Measurements from ENCODE around the gene PIGK.
"Not testable (repeated sequence)": the region's sequence is repeated elsewhere in the genome, so short reads cannot be mapped to it uniquely, and the experiment has no call there.

The PIGK gene

DNA sequence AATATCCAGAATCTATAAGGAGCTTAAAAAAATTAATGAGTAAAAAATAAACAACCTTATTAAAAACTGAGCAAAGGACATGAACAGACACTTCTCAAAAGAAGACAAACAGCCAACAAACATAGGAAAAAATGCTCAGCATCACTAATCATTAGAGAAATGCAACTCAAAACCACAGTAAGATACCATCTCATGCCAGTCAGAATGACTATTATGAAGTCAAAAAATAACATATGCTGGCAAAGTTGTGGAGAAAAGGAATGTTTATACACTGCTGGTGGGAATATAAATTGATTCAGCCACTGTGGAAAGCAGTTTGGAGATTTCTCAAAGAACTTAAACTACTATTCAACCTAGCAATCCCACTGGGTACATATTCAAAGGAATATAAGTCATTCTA lies 25.3 kb downstream of the PIGK start:
- DNase-seq (ENCODE audit: low read depth in 2 of 2): no peak

DNA sequence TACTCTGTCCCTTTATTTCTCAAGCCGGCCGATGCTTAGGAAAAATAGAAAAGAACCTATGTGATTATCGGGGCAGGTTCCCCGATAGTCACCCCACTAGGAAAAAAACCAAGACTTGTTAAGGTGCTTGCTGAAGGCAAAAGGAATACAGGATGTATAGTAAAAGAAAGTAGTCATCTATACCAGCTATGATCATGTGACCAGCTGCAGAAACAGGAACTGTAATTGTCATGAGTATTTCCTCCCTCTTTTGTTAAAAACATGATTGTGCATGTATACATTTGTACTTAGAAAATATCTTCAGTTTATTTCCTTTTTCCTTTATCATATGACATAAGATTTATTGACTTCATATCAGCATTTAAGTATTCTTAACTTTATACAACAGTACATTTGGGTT lies 30.5 kb downstream of the PIGK start:
- no peak for DNase-seq (ENCODE audit: low read depth in 2 of 2)

DNA sequence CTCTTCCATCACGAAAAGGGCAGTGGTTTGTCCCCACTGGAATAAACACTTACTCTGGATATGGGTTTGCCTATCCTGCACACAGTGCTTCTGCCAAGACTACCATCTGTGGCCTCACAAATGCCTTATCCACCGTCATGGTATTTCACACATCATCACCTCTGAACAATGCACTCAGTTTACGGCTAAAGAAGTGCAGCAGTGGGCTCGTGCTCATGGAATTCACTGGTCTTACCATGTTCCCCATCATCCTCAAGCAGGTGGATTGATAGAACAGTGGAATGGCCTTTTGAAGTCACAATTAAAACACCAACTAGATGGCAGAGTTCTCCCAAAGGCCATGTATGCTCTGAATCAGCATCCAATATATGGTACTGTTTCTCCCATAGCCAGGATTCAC lies 32.3 kb downstream of the PIGK start:
- not testable (repeated sequence) for DNase-seq (ENCODE audit: low read depth in 2 of 2)

DNA sequence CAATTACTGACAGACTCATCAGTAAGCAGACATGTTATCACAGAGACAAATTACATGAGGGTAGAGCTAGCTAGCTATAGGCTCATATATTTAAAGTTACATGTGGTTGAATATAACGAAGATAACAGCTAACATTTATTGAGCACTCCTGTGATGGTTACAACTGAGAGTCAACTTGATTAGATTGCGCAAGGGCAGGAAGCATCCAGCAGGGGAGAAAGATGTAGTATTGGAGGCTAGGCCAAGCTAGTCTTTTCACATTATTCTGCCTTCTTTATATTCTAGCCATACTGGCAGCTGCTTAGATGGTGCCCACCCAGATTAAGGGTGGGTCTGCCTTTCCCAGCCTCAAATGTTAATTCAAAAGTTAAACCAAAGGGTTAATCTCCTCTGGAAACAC lies 37.1 kb downstream of the PIGK start:
- DNase-seq (ENCODE audit: low read depth in 2 of 2): no peak

DNA sequence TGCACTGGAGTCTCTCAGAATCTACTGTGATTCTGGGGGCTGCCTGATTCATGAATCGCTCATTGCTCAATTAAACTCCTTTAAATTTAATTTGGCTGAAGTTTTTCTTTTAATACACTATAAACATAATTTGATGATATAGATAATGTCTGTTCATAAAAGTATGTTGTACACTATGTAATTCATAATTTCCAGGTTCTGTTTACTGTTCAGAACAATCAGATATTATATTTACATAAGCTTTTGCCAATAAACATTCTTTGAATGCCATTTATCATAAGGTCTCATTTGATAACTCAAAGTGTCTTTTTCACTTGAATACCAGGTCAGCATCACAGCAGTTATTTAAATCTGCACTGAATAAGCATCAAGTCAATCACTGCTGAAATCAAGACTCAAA lies 39.6 kb downstream of the PIGK start:
- no peak for DNase-seq (ENCODE audit: low read depth in 2 of 2)

DNA sequence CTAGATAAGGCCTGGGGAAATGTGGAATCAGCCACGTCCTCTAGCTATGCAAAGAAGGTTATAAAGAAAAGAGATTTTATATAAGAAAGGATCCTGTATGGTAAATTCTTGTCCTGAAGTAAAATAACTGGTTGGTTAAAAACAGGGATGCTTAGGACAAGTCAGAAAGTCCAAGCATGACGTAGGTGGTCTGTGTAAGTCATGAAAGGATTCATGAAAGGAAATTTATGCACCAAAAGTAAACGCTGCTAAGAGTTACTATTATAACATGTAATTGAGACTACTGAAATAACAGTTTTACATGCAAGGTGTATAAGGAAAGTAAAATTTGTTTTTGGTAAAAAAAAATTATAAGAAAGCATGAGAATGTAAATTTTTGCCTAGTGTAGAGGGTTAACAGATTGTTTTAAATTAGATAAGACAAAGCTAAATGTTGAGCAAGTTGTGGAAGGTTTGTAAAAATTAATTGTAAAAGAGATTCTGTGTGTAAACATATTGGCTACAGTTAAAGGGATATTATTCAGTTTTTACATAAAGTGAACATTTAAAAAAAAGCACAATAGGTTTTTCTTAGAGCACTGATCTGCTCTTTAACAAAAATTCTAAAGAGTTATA lies 43.9 kb downstream of the PIGK start:
- no peak for DNase-seq (ENCODE audit: low read depth in 2 of 2)

DNA sequence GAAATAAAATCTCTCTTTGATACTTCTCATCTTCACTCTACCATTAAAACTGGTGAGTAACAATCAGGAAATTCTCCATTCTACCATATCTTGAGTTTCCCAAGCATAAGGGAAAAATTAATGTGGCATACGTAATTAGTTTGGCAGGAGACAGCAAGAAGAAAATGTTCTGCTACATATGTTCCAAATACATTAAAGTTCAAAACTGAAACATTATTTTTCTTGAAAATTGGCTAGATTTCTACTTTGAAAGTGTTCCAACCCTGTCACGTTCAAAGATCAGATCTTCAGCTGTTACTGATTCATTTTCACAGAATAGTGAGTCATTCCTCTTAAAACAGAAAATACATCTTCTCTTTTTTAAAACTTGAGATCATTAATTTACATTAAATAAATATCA lies 48.5 kb downstream of the PIGK start:
- DNase-seq (ENCODE audit: low read depth in 2 of 2): no peak

DNA sequence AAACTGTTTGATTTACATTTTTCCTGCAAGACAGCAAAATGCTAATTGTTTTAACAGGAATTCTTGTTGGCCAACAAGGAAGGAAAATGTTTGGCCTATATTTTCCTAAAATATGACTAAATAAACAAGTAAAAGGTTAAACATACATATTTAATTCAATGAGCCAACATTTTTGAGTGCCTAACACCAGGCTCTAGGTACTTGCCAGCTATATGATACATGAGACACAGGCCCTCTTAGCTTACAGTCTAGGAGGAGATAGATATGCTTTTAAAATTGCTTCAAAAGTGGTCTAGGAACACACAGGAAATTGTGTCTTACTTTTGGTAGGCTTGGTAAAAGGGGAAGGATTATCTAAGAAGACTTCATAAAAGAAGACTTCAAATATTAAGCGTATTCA lies 50.9 kb downstream of the PIGK start:
- DNase-seq (ENCODE audit: low read depth in 2 of 2): no peak

DNA sequence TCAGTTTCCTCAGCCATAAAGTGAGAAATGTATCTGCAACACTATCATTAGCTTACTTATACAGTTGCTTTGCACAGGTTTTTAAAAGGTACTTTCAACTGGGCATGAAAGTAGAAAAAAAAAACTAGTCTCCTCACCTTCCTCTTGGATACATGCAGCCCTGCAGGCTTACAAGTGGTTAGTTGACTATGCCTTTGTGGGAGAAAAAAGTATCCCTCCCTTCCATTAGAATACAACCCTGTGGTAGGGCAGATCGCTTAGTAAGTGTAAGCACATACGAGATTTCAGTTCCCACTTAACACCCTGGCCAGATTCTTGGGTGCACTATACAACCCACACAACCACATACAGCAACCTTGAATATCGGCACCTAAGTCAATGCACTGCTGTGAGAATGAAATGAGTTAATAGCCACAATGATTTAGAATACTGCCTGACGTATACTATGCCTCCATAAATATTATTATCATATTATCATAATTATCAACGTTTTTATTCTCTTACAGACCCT lies 54.7 kb downstream of the PIGK start:
- DNase-seq (ENCODE audit: low read depth in 2 of 2): no peak

DNA sequence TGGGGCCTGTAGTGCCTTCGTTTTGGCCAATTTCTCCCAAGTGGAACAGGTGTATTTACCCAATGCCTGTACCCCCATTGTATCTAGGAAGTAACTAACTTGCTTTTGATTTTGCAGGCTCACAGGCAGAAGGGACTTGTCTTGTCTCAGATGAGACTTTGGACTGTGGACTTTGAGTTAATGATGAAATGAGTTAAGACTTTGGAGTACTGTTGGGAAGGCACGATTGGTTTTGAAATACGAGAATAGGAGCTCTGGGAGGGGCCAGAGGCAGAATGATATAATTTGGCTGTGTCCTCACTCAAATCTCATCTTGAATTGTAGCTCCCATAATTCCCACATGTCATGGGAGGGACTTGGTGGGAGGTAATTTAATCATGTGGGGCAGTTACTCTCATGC lies 59.5 kb downstream of the PIGK start:
- DNase-seq (ENCODE audit: low read depth in 2 of 2): not testable (repeated sequence)

DNA sequence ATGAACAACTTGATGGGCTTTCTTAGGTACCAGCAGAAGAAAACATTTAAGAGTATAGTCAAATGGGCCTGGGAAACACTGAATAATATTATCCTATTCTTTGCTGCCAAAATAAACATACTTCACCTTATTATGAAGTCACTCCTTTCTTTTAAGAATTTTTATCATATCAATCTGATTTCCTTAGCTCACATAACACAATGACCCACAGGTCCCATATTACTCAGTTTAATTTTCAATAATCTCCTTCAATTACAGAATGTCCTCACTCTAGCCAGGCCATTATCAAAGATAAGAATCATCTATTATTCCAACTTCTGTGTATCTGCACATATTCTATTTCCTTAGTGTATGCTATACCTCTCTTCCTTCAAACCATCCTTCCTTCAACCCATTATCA lies 63.0 kb downstream of the PIGK start:
- DNase-seq (ENCODE audit: low read depth in 2 of 2): no peak

DNA sequence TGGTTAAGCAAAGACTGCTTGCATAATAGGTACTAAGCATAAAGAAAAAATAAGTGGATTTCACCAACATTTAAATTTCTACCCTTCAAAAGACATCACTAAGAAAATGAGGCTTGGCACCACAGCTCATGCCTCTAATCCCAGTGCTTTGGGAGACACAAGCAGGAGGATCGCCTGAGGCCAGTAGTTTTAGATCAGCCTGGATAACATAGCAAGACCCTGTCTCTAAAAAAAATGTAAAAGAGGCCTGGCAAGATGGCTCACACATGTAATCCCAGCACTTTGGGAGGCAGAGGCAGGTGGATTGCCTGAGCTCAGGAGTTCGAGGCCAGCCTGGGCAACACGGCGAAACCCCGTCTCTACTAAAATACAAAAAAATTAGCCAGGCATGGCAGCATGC lies 73.0 kb downstream of the PIGK start:
- no peak for DNase-seq (ENCODE audit: low read depth in 2 of 2)

DNA sequence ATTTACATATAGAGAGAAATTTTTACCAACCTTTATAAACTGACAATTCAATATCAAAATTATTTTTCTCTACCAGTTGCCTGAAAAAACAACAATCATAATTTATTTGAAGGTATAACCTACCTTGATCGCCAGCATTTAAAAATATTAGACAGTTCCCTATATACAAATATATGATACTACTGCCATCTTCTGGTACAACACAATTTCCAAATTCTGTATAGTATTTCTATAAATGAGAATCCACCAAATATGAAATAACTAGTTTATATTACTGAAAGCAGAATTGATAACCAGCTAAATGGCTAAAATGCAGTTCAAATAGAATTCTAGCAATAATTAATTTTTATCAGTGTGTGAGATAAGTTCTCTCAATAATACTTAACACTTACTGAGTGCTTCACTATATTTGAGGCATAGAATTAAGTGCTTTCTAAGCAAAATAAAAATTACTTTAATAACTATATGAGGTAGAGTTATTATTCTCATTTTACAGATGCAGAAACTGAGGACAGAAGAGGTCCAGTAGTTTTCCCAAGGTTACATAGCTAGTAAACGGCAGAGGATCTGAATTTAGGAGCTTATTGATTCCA lies 75.6 kb downstream of the PIGK start:
- DNase-seq (ENCODE audit: low read depth in 2 of 2): no peak

DNA sequence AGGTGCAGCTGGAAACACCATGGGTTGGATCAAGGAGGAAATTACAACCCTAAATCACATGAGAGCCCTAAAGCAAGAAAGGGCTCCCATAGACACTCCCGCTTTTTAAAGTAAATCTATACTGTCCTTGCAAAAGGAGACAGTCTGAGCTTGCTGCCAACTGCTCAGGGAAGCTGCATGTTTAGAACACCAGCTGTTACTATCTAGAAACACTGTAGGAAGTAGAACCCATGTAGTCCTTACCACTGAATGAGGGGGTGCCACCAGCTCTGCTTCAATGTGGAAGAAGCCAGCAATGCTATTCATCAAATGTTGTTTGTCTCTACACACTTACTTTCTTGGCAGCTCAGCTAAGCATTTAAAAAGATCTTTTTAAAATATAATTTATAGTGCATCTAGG lies 79.8 kb downstream of the PIGK start:
- DNase-seq (ENCODE audit: low read depth in 2 of 2): no peak

DNA sequence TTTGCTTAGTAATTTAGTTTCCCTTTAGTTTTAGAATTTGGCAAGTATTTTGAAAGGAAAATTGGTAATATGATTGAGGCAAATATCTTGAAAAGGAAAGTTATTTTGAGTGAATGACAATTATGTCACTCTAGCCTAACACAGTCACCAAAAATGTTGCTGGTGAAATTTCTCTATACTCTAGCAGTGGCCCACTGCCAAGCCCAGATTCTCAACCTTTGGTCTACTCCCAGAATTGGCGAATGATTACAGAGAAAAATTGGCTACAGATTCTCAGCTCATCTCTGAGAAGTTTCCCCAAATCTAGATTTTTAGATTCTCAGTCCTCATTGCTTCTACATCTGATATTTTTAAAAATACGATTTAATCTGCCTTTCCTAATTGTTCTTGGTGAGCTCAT lies 84.9 kb downstream of the PIGK start:
- no peak for DNase-seq (ENCODE audit: low read depth in 2 of 2)

DNA sequence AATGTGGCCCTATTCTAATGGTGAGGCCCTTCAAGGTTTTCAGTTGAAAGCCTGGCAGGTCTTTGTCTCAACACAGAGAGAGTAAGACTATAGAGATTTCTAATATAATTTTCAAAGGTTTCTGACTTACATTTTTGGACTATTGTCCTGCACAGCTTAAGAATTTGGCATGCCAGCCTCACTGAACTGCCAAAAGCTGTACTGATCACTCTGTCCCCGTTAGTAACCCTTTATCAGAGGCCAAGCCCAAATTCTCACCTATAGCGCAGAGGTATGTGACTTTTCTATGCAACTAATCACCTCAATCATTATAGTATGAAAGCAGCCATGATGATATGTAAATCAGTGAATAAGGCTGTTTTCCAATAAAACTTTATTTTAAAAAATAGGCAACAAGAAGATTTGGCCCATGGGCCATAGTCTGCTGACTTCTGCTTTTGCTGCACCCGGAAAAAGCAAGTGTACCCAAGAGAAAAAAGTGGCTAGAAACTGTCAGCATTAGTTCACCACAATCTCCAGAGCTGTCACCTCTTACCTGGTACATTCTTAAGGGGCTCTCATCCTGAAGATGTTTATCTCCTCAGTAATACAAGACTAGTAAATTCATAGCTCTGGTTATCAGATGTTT lies 85.4 kb downstream of the PIGK start:
- DNase-seq (ENCODE audit: low read depth in 2 of 2): no peak

DNA sequence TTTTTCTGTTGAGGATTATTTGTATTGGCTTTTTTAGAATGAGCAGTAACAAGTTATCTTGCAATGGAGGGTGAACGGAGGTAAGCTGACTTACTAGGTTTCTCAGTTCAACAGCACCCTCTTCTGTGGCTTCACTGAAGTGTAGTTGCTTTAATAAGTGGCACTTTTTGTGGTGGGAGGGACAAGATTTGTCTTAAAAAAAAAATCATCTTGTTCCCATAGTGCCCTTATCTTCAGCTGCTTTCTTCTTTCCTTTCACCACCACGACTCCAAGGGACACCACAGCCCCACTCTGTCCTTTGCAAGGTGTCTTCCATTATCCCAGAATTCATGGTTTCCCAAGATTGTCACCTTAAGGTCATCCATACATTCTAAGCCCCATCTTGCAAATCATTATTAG lies 92.9 kb downstream of the PIGK start:
- no peak for DNase-seq (ENCODE audit: low read depth in 2 of 2)

DNA sequence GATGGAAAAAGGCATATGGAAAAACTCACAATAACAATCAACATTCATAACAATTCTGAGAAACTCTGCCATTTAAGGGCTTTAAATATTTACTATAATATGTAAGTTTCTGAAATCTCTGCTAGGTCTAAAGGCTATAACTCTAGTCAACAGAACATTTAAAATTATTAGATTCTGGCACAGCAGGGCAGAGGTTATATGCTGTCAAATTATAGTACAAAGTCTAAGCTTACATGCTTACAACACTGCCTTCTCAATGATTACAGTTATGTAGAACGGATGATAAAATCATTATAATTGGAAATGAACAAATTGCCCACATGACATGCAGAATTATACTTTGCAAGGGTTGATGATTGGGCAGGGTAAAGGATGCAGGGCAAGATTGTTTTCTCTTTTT lies 97.7 kb downstream of the PIGK start:
- DNase-seq (ENCODE audit: low read depth in 2 of 2): no peak

DNA sequence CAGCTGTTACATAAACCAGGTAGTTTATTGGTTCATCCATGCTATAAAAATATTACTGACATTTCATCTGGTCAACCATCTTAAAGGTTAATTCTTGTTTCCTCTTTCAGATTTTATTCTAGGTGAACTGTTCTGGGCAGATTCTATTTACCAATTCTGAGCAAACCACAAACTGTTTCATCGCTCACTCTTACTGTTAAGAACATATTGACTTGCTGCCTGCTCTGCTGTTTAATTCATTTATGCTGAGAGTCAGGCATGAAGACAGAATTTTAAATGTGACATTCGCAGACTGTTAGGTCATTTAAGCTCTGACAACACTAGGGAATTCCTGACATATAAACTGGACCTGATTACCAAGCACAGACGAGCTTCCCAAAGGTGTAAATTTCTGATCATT lies 98.3 kb downstream of the PIGK start:
- no peak for DNase-seq (ENCODE audit: low read depth in 2 of 2)

DNA sequence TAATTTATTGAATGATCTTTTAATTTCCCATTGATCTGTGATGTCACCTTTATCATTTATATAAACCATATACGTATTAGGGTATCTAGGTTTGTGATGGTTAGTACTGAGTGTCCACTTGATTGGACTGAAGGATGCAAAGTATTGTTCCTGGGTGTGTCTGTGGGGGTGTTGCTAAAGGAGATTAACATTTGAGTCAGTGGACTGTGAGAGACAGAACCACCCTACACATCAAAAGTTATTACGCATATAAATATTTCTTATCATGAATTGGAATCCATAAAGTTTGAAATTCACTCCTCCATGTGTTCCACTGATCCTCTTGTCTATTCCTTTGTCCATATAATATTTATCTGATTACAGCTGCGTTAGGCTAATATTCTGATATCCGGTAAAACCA lies 100.5 kb downstream of the PIGK start:
- DNase-seq (ENCODE audit: low read depth in 2 of 2): no peak

DNA sequence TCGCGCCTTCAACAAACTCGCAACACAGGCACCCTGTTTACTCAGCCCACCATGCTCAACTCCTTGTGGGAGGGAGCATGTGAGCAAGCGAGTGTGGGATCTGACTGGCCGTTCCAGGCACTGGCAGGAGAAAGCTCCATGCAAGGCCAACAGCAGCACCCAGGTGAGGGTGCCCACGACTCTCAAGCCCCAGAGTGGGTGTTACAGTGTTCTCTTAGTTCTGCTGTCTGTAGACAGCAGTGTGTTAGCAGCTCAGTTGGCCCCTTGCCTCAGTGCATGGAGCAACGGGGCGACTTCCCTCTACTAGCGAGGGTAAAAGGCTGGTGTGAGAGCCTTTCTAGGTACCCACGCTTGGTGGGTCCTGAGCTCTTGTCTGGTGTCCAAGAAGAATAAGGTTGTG lies 114.6 kb downstream of the PIGK start:
- no peak for DNase-seq (ENCODE audit: low read depth in 2 of 2)

DNA sequence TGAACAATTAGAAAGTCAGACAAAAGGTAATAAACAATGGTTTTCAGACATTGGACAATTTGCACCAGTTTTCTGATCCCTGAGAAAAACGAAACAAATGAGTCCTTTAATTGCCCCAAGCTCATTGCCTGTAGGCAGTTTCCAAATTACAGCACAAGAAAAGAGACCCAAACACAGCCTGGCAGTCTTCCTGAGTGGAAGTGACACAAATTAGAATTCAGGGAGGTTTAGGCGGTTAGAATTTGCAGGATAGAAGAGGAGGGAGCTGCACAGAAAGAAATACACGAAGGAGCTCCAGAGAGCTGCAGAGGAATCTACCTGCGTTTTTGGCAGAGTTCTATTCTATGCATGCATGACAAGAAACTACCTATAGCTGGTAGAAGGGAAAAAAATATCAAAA lies 115.7 kb downstream of the PIGK start:
- DNase-seq (ENCODE audit: low read depth in 2 of 2): no peak

DNA sequence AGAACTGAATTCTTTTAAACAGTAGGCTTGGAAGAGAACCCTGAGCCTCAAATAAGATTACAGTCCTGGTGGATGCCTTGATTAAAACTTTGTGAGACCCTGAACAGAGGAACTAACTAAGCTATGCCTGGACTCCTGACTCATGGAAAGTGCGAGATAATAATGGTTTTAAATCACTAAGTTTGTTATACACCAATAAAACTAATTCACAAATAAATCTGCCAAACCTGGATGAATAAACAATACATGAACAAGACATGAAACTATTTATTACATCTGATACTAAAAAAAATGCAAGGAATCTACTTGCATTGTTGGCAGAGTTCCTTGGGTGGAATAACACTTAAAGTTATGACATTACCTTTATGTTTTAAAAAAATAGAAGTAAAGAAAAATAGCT lies 118.4 kb downstream of the PIGK start:
- DNase-seq (ENCODE audit: low read depth in 2 of 2): no peak

Data from stimulated activated CD8-positive, alpha-beta memory T cell treated with anti-CD3 and anti-CD28 coated beads, Interleukin-2, amount 100 ng/mL, for 1 hour (primary cell).